GM13976 (cell line): ENCODE results near the gene C12orf56.
"Not testable (repeated sequence)": the region's sequence is repeated elsewhere in the genome, so short reads cannot be mapped to it uniquely, and the experiment has no call there.

Experiments used
- DNase-seq: peaks from one replicate; pipeline ENCODE4 v3.0.0; 2012; ENCODE audit warnings: low spot score
- CTCF ChIP-seq: IDR thresholded peaks from 2 replicates; pipeline ENCODE4 v1.5.1; 2012; ENCODE audit warnings: borderline replicate concordance, mild to moderate bottlenecking; ENCODE audit not compliant: insufficient read depth; ENCODE audit errors: extremely low read depth, missing control alignments, control extremely low read depth
- in situ Hi-C: fragments of 300-500 bp; cut with MboI; formaldehyde crosslinking; loops from one replicate; pipeline ENCODE4 v1.12.0; 2022; ENCODE audit warnings: low sequenced_read_pairs, mixed read lengths, inconsistent platforms; ENCODE audit not compliant: unreplicated experiment

Gene C12orf56

GRCh38 chr12:64304571-64304970 lies 86.0 kb downstream of the C12orf56 start:
- in situ Hi-C loops: no loop called here
- no peak for TF ChIP-seq CTCF

GRCh38 chr12:64299628-64300027 lies 90.9 kb downstream of the C12orf56 start:
- TF ChIP-seq CTCF: no peak
- in situ Hi-C loops: no loop called here
- no peak for DNase-seq

More at GRCh38 chr12:64304571-64304970, 86.0 kb downstream of the C12orf56 start:
- DNase-seq: no peak

GRCh38 chr12:64296301-64296700 lies 94.3 kb downstream of the C12orf56 start:
- DNase-seq: no peak
- in situ Hi-C loops: no loop called here
- TF ChIP-seq CTCF: no peak

- TF ChIP-seq CTCF: no peak
- in situ Hi-C loops: no loop called here
- no peak for DNase-seq
Observed at GRCh38 chr12:64293654-64294364, 96.7 kb downstream of the C12orf56 start.

GRCh38 chr12:64293174-64293573 lies 97.4 kb downstream of the C12orf56 start:
- DNase-seq, in situ Hi-C loops: not testable (repeated sequence)

GRCh38 chr12:64286521-64286920 lies 104.0 kb downstream of the C12orf56 start:
- in situ Hi-C loops: no loop called here
- TF ChIP-seq CTCF: no peak
- no peak for DNase-seq

GRCh38 chr12:64284256-64284655 lies 106.3 kb downstream of the C12orf56 start:
- no peak for DNase-seq
- no peak for TF ChIP-seq CTCF
- in situ Hi-C loops: no loop called here
